ENCODE data around the gene ZSCAN31.

DNA sequence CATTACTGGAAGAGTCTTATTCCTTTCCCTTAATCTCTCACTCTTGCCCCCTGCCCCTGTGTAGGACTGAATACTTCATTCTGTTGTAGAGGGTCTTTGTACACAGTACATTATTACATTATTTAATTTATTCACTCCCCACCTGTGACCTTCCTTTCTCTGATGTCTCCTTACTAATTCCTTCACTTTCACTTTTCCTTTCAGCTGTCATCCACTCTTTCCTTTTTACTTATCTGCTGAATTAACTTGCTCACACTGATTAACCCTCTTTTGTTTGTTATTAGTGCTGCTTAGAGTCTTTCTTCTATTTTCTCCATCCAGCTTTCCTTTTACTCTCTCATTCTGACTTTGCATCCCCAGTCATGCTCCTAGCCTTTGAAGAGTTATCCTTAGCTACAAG lies 61.1 kb downstream of the ZSCAN31 start:
- TF ChIP-seq EZH2 (IDR thresholded peaks at IDR 0.05; ENCODE audit: insufficient read depth, poor library complexity, severe bottlenecking) (no peak), EZH2phosphoT487 (IDR thresholded peaks at IDR 0.05; ENCODE audit: insufficient read depth, low read depth) (no peak)

Measured in GM23248 (cell line).